Measurements from ENCODE around the gene COL5A2.
A peak's percentile ranks its signal among the peaks of the same experiment; 100 is the strongest.

COL5A2 gene

DNA sequence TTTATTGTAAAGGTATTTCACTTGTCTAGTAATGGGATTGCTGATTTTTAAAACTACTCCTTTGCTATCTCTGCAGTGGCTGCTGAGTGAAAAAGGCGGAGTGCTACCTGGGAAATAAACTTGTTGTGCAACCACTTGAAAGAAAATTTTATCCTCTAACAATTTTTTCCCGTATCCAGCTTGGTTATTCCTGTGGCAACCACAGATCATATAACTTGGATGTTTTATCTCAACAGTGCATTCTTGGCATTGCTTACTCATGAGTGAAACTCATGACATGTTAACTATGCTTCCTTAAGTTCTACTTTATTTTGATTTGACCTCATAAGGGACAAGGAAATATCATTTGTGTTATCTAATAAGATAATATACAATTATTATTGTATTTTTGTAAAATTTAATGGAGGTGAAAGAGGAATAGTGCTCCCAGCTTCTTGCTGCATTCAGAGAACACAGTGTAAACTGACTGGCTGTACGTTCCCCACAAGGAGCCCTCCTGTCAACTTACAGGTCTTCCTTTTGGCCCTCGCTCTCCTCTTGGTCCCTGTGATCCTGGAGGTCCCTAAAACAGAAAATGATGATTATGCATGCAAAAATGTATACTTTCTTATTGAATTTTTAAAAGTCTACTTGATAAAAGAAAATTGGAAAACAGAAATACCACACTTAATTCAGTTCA lies 82.7 kb downstream of the COL5A2 start:
- DNase-seq = no peak

- DNase-seq = no peak
These were observed 84.5 kb downstream of the COL5A2 start for GRCh38 chr2:189095101-189095500.

GRCh38 chr2:189092936-189093335 lies 86.6 kb downstream of the COL5A2 start:
- no peak for DNase-seq

- DNase-seq = no peak
These were observed 88.3 kb downstream of the COL5A2 start for GRCh38 chr2:189091253-189091652.

DNA sequence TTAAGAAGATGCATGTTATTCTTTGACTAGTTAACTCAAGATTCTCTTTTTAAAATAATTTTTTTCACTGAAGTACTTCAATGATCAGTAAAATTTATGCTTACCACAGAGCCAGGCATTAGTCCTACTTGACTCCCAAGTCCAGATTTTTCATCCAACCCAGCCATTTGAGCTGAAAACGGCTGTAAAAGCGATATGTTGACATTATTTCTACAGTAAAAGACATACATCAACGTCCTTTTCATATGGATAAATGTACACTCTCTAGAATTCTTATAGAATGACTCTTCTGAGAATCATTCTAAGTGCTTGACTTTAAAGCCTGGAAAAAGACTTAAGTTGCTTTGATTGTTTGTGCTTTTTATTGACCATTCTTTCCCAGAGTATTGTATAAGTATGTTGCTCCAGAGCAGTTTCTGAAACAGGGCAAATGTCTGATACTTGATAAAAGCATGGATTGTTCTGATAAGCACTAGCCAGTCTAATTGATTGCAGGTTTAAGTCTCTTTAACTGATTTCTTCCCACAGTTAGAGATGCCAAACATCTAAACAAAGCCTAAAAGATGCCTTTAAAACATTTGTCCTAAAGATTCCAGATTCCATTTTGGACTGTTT lies 90.9 kb downstream of the COL5A2 start:
- DNase-seq = no peak

DNA sequence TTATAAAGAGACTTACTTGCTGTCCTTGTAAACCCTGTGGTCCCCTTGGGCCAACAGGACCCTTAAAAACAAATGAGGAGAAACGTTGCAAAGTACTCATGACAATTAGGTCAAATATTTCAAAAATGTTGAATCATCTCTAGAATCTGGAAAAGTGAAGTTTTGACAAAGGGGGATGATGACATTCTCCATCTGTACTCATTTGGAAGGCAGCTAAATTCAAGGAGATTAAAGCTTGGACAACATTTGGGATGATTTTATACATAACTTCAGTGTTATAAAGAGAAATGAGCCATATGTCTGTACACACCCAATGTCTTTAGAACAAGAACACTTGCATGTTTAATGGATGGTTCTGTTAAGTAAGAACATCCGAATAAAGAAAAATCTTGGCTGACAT lies 92.9 kb downstream of the COL5A2 start:
- DNase-seq = no peak

- no peak for DNase-seq
These were observed 93.3 kb downstream of the COL5A2 start for GRCh38 chr2:189086250-189086649.

DNA sequence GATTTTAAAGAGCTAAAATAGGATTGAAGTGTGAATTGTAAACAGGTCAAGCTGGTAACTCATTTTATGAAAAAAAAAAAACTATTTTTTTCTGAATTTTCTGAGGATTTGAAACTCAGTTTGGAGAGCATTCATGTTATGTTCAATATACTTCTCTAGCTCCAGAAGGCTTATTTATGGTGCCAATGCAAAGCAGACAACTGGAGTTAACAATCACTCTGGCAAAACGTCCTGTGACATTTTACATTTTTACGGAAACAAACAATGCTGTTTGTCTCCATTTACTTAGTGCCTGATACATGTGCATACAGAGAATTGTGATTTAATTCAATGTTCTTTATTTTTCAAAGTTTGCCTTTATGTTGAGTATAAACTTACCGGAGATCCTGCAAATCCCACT lies 96.0 kb downstream of the COL5A2 start:
- no peak for DNase-seq

GRCh38 chr2:189083106-189083505 lies 96.5 kb downstream of the COL5A2 start:
- no peak for DNase-seq

GRCh38 chr2:189082376-189082975 lies 97.1 kb downstream of the COL5A2 start:
- no peak for DNase-seq

DNA sequence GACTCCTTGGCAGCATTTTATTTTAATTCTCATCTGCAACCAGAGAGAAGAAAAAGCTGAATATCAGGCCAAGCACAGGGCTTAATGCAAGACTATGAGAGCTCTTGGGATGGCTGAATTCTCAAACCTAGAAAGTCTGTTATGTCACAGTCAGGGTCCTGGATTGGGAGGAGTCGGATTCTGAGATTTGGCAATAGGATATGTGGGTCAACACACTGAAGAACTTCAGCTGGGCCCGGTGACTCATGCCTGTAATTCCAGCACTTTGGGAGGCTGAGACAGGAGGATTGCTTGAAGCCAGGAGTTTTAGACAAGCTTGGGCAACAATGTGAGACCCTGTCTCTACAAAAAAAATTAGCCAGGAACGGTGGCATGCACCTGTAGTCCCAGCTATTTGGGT lies 103.0 kb downstream of the COL5A2 start:
- no peak for DNase-seq

DNA sequence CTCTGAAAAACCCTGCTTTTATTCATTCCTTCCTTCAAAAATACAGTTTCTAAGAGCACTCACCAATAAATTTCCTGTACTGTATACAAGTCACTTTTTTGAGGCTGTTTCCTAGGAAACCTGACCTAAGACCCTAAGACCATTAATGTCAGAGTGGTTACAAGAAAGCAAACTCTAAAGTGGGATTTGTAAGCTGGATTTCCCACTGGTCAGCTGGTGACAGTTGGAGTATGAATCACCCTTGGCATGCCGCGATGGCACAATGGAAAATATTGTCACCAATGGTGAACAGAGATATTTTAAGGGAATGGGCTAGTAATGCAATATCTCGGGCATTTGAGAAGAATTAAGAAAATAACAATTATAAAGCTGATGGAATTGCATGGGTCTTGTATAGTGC lies 103.4 kb downstream of the COL5A2 start:
- no peak for DNase-seq

- DNase-seq = no peak
These were observed 105.1 kb downstream of the COL5A2 start for GRCh38 chr2:189074506-189074905.

DNA sequence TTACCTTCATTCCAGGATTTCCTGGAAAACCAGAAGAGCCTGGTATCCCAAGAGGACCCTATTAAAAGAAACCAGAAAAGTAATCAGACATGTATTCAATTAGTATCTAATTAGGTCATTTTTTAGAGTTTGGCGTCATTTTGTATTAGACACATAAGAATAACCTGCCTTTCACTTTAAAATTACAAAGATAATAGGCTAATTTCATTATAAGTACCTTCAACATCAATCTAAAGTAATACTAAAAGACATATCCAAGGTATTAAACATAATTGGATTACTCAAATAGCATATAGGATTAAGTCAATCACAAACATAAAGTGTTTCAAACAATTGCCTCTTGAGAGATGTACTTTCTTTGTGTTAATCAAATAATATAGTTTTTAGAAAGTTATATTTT lies 107.5 kb downstream of the COL5A2 start:
- DNase-seq = no peak

- DNase-seq = no peak
These were observed 109.5 kb downstream of the COL5A2 start for GRCh38 chr2:189069855-189070619.

DNA sequence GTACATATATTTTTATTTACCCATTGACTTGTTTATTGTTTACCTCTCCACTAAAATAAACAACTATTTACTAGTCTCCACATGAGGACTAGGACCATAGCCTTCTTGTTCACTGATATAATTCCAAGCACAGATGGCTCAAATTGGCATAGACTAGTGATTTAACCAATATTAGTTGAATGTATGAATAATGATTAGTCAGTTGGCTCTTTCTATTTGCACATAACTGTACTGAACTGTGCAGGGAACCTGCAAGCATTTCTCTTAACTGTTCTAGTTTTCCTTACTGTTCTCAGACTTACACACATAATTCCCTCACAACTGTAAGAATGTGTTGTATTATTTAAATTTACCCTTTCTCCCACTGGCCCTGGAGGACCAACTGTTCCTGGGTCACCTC lies 113.5 kb downstream of the COL5A2 start:
- no peak for DNase-seq

- DNase-seq = no peak
These were observed 119.4 kb downstream of the COL5A2 start for GRCh38 chr2:189060096-189060642.

- no peak for DNase-seq
These were observed 122.2 kb downstream of the COL5A2 start for GRCh38 chr2:189057316-189057715.

- no peak for DNase-seq
These were observed 123.1 kb downstream of the COL5A2 start for GRCh38 chr2:189056200-189057106.

GRCh38 chr2:189050165-189050712 lies 129.3 kb downstream of the COL5A2 start:
- peak; percentile 16 for DNase-seq

- DNase-seq = no peak
These were observed 129.8 kb downstream of the COL5A2 start for GRCh38 chr2:189049709-189050164.

- no peak for DNase-seq
These were observed 131.4 kb downstream of the COL5A2 start for GRCh38 chr2:189048189-189048588.

Measured in NCI-H146 (cell line).